ENCODE data around the gene SRD5A1.

DNA sequence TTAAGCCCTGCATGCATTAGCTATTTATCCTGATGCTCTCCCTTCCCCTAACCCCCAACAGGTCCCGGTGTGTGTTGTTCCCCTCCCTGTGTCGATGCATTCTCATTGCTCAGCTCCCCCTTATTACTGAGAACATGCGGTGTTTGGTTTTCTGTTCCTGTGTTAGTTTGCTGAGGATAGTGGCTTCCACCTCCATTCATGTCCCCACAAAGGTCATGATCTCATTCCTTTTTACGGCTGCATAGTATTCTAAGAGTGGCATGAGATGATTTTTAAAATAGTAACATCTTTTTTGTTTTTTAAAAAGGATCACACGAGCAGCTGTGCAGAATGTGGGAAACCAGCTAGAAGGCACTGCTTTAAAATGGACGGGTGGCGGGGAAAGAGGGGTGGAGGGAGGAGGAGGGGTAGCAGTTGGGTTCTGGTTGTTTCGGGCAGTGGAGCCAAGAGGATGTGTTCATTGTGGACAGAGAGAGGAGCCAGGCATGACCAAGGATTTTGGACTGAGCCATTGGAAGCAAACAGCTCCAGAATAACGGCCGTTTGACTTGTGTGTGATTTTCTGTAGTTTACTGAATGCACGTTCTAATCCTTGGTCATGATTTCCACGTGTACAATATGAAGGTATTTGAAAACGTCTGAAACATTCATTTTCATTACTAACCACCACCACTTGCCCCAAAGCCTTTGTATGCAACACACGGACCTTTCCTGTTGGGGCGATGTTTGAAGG, 78.3 kb downstream of the SRD5A1 start:
- TF ChIP-seq POLR2A (IDR thresholded peaks at IDR 0.05; ENCODE audit: low read length): no peak
- TF ChIP-seq GATA1 (IDR thresholded peaks at IDR 0.05; ENCODE audit: low read depth, low read length): no peak

Measured in erythroblast (primary cell).